K562 (cell line): ENCODE measurements around the gene SND1. TPM values are rescaled to one million over a fixed set of nuclear protein-coding genes. Genes with fewer than 3 reads are reported as not detected.

Experiments used
- CBFA2T2 ChIP-seq: fragments of 450-650 bp; conservative IDR thresholded peaks from 2 replicates; pipeline ENCODE4 v1.6.1; 2017; ENCODE audit warnings: mild to moderate bottlenecking
- CC2D1A ChIP-seq: fragments of 450-650 bp; IDR thresholded peaks from 2 replicates; pipeline ENCODE4 v1.6.1; 2017; ENCODE audit warnings: mild to moderate bottlenecking
- CHD4 ChIP-seq: fragments of 200-600 bp; sonication (generic); IDR thresholded peaks from 3 replicates; pipeline ENCODE4 v1.6.1; 2012; ENCODE audit warnings: low read depth, mild to moderate bottlenecking, mixed read lengths, low read length, inconsistent platforms; ENCODE audit not compliant: insufficient read depth, insufficient replicate concordance, poor library complexity, severe bottlenecking
- DNMT1 ChIP-seq: fragments of 450-650 bp; IDR thresholded peaks from 2 replicates; pipeline ENCODE4 v1.6.1; 2016; ENCODE audit warnings: antibody characterized with exemption, mild to moderate bottlenecking
- DPF2 ChIP-seq: fragments of 450-650 bp; IDR thresholded peaks from 2 replicates; pipeline ENCODE4 v1.6.1; 2016
- FOSL1 ChIP-seq: fragments of 200-800 bp; sonication (Bioruptor generic); conservative IDR thresholded peaks from 2 replicates; pipeline ENCODE4 v1.6.1; 2016; ENCODE audit warnings: missing genetic modification characterization, missing compliant biosample characterization
- GATAD2B ChIP-seq: fragments of 450-650 bp; IDR thresholded peaks from 2 replicates; pipeline ENCODE4 v1.6.1; 2017; ENCODE audit warnings: mild to moderate bottlenecking, borderline replicate concordance
- JUND ChIP-seq, 2 experiments: IDR thresholded peaks; 2 replicates in 1 of 2; 3 replicates in 1 of 2; pipeline ENCODE4 v1.6.1; 2011; ENCODE audit warnings: borderline replicate concordance in 2 of 2, low read depth in 2 of 2, low read length in 2 of 2, improper control_type of control experiment in 1 of 2, missing biosample characterization in 1 of 2, missing genetic modification characterization in 1 of 2, missing genetic modification reagents in 1 of 2
- MIER1 ChIP-seq: fragments of 450-650 bp; IDR thresholded peaks from 2 replicates; pipeline ENCODE4 v1.6.1; 2016; ENCODE audit warnings: antibody characterized with exemption, mild to moderate bottlenecking, low read depth
- PHB ChIP-seq: fragments of 250-450 bp; sonication (Bioruptor Pico); IDR thresholded peaks from 2 replicates; pipeline ENCODE4 v1.5.0; 2021
- POLR2G ChIP-seq: fragments of 200-400 bp; formaldehyde crosslinking; IDR thresholded peaks from 2 replicates; pipeline ENCODE4 v1.6.1; 2017; ENCODE audit warnings: low read depth, mild to moderate bottlenecking, antibody characterized with exemption, low read length, moderate library complexity
- RBM15 ChIP-seq: fragments of 200-400 bp; formaldehyde crosslinking; IDR thresholded peaks from 2 replicates; pipeline ENCODE4 v1.6.1; 2018; ENCODE audit warnings: mild to moderate bottlenecking, low read length, moderate library complexity; ENCODE audit not compliant: insufficient read depth
- SIN3A ChIP-seq, 2 experiments: fragments of 150-350 bp in 1 of 2; IDR thresholded peaks; 2 replicates each; pipeline ENCODE4 v1.6.1; 2011 to 2016; ENCODE audit warnings: borderline replicate concordance in 2 of 2, low read depth in 2 of 2, low read length in 2 of 2, mild to moderate bottlenecking in 2 of 2, moderate library complexity in 2 of 2; ENCODE audit not compliant: control insufficient read depth in 1 of 2
- SMARCB1 ChIP-seq: IDR thresholded peaks from 2 replicates; pipeline ENCODE4 v1.6.1; 2011; ENCODE audit warnings: improper control_type of control experiment, low read depth; ENCODE audit not compliant: insufficient read length
- TAF1 ChIP-seq: IDR thresholded peaks from 2 replicates; pipeline ENCODE4 v1.6.1; 2011; ENCODE audit warnings: mild to moderate bottlenecking, low read length, moderate library complexity; ENCODE audit not compliant: insufficient read depth, control insufficient read depth, severe bottlenecking; ENCODE audit errors: extremely low read depth
- ZNF12 ChIP-seq: sonication (generic); formaldehyde crosslinking; IDR thresholded peaks from 2 replicates; pipeline ENCODE4 v1.4.0; 2020; ENCODE audit warnings: mild to moderate bottlenecking, missing genetic modification reagents
- ZNF354B ChIP-seq: fragments of 250-450 bp; sonication (Bioruptor Pico); IDR thresholded peaks from 2 replicates; pipeline ENCODE4 v1.4.0; 2020
- ZNF41 ChIP-seq: fragments of 250-450 bp; sonication (Bioruptor Pico); conservative IDR thresholded peaks from 2 replicates; pipeline ENCODE4 v1.4.0; 2020; ENCODE audit warnings: mild to moderate bottlenecking
- polyA plus RNA-seq, 8 experiments: library from polyadenylated mRNA; depleted of rRNA in 4 of 8; stranded (reverse) in 5 of 8; unstranded in 3 of 8; fragments of >200 nt; fragmentation: Nextera tagmentation in 2 of 8; fragmentation: Illumina TruSeq in 1 of 8; extraction: Ambion mirVana in 2 of 8; extraction: Trizol in 1 of 8; gene quantifications; 2 replicates each; pipeline versions ENCODE4 v1.2.1 to v1.2.3, GENCODE V29; 2011 to 2014; ENCODE audit warnings: inconsistent platforms in 1 of 8, missing spikeins in 1 of 8
- total RNA-seq, 7 experiments: library from RNA; depleted of rRNA in 6 of 7; stranded (reverse); fragments of >200 nt in 6 of 7; fragmentation: Illumina TruSeq in 2 of 7; extraction: Trizol in 2 of 7; gene quantifications; 2 replicates each; pipeline versions ENCODE4 v1.2.1 to v1.2.3, GENCODE V29; 2011 to 2021; ENCODE audit warnings: low replicate concordance in 1 of 7
- TF ChIP-seq, protein P1 (sequence below), 2 experiments: fragments of 450-650 bp; conservative IDR thresholded peaks; 2 replicates each; pipeline ENCODE4 v1.6.1; 2017; ENCODE audit warnings: mild to moderate bottlenecking in 2 of 2, moderate library complexity in 2 of 2
- TF ChIP-seq, protein P2 (sequence below): fragments of 250-450 bp; sonication (Bioruptor Pico); IDR thresholded peaks from 2 replicates; pipeline ENCODE4 v1.8.0; 2021; ENCODE audit warnings: borderline replicate concordance, mild to moderate bottlenecking, moderate library complexity; ENCODE audit not compliant: poor library complexity, severe bottlenecking
- TF ChIP-seq, protein P3 (sequence below): sonication (generic); formaldehyde crosslinking; IDR thresholded peaks from 2 replicates; pipeline ENCODE4 v1.8.0; 2022; ENCODE audit warnings: mild to moderate bottlenecking, missing genetic modification reagents
- TF ChIP-seq, protein P4 (sequence below): fragments of 450-650 bp; formaldehyde crosslinking; IDR thresholded peaks from 2 replicates; pipeline ENCODE4 v1.4.0; 2020; ENCODE audit warnings: mild to moderate bottlenecking, moderate library complexity

SND1 gene
- total and polyA plus RNA-seq, 9 of the 15 experiments (the other 6 are each of a cell fraction or from before 2014, with no cell fraction given) = 46.5 to 307 (median 191) TPM

DNA sequence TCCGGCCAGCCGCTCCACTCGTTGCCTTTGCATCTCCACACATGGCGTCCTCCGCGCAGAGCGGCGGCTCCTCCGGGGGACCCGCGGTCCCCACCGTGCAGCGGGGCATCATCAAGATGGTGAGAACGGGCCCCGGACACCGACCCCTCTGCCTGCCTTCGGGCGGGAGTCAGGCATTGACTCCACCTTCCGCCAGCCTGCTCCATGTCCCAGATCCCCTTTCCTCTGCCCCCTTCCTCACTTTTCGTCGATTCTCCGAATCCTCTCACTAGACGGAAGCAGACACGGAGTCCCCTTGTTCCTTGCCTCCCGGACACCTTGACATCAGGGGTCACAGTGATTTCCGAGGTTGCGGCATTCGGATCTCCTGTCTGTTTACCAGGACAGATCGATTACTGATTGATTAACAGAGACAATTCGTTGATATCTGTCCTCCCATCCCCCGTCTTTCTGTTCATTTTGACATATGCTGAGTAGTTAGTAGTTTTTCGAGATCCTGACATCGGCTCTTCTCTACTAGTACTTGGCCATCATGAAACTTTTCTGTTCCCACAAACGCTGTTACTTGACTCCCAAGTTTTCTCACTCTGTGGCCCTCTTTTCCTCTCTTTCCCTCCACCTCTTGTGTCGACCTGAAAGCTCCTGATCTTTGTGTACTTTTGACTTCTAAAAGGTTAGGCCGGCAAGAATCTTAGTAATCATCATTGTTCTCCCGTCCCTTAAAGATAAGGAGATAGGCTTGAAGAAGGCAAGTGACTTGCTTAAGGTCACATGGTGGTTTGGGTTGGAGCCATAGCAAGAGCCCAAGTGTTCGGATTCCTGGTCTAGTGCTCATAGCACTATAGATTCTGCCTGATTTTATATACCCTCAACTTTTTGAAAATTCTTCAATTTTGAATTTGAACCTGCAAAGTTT lies 597 bp downstream of the SND1 start (continued):
- TF ChIP-seq, protein P1, sequence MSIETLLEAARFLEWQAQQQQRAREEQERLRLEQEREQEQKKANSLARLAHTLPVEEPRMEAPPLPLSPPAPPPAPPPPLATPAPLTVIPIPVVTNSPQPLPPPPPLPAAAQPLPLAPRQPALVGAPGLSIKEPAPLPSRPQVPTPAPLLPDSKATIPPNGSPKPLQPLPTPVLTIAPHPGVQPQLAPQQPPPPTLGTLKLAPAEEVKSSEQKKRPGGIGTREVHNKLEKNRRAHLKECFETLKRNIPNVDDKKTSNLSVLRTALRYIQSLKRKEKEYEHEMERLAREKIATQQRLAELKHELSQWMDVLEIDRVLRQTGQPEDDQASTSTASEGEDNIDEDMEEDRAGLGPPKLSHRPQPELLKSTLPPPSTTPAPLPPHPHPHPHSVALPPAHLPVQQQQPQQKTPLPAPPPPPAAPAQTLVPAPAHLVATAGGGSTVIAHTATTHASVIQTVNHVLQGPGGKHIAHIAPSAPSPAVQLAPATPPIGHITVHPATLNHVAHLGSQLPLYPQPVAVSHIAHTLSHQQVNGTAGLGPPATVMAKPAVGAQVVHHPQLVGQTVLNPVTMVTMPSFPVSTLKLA (conservative IDR thresholded peaks at IDR 0.05) = peak; percentile 1 to 24; a peak in 3 of 4 replicates
- TF ChIP-seq FOSL1 (tag) (0 out of 2 replicates have a peak, but pooled peaks have one; percentile 36), PHB (CRISPR knock-in tag) (no peak), TAF1 (no peak), ZNF354B (CRISPR knock-in tag) (no peak), DPF2 (peak; percentile 71), CBFA2T2 (0 out of 2 replicates have a peak, but pooled peaks have one; percentile 27), CHD4 (no peak), DNMT1 (no peak), ZNF41 (CRISPR knock-in tag) (no peak), MIER1 (peak; percentile 48; the same call in 1 of the 2 replicates), GATAD2B (0 out of 2 replicates have a peak, but pooled peaks have one; percentile 51), CC2D1A (0 out of 2 replicates have a peak, but pooled peaks have one; percentile 16), ZNF12 (0 out of 2 replicates have a peak, but pooled peaks have one; percentile 19), JUND (IDR thresholded peaks at IDR 0.05; ENCODE audit: borderline replicate concordance, low read depth, low read length) (peak; percentile 37; the same call in 1 of the 2 replicates), JUND (tag; IDR thresholded peaks at IDR 0.05; ENCODE audit: borderline replicate concordance, low read depth, low read length) (no peak; the same call in 2 of the 3 replicates), SMARCB1 (no peak), SIN3A (IDR thresholded peaks at IDR 0.05; ENCODE audit: borderline replicate concordance in 2 of 2, control insufficient read depth in 1 of 2, low read depth in 2 of 2, low read length in 2 of 2) (no peak; a peak in 2 of 4 replicates), RBM15 (0 out of 2 replicates have a peak, but pooled peaks have one; percentile 56), POLR2G (peak; percentile 84; the same call in 1 of the 2 replicates)
- TF ChIP-seq, protein P2, sequence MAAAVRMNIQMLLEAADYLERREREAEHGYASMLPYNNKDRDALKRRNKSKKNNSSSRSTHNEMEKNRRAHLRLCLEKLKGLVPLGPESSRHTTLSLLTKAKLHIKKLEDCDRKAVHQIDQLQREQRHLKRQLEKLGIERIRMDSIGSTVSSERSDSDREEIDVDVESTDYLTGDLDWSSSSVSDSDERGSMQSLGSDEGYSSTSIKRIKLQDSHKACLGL (CRISPR knock-in tag) = no peak
- TF ChIP-seq, protein P3, sequence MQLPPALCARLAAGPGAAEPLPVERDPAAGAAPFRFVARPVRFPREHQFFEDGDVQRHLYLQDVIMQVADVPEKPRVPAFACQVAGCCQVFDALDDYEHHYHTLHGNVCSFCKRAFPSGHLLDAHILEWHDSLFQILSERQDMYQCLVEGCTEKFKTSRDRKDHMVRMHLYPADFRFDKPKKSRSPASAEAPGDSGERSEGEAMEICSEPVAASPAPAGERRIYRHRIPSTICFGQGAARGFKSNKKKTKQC = peak; percentile 97; the same call in 1 of the 2 replicates
- TF ChIP-seq, protein P4, sequence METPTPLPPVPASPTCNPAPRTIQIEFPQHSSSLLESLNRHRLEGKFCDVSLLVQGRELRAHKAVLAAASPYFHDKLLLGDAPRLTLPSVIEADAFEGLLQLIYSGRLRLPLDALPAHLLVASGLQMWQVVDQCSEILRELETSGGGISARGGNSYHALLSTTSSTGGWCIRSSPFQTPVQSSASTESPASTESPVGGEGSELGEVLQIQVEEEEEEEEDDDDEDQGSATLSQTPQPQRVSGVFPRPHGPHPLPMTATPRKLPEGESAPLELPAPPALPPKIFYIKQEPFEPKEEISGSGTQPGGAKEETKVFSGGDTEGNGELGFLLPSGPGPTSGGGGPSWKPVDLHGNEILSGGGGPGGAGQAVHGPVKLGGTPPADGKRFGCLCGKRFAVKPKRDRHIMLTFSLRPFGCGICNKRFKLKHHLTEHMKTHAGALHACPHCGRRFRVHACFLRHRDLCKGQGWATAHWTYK (CRISPR knock-in tag) = peak; percentile 36; the same call in 1 of the 2 replicates
